H1 (cell line): Measurements from ENCODE around the gene NELFE. TPM values are rescaled to one million over a fixed set of nuclear protein-coding genes. Genes with fewer than 3 reads are reported as not detected.

Experiments used
- ATF2 ChIP-seq: IDR thresholded peaks from 2 replicates; pipeline ENCODE4 v1.6.1; 2012; ENCODE audit warnings: low read length, inconsistent platforms
- ATF3 ChIP-seq: IDR thresholded peaks from 2 replicates; pipeline ENCODE4 v1.6.1; 2011; ENCODE audit warnings: low read depth, mild to moderate bottlenecking, low read length; ENCODE audit not compliant: insufficient read depth
- CBX8 ChIP-seq: fragments of 300-800, 300-1000 bp; sonication (generic); IDR thresholded peaks from 2 replicates; pipeline ENCODE4 v1.7.1; 2016; ENCODE audit warnings: low read depth, low read length, borderline replicate concordance
- CHD2 ChIP-seq: IDR thresholded peaks from 2 replicates; pipeline ENCODE4 v1.6.1; 2012; ENCODE audit warnings: low read length, improper control_type of control experiment
- CREB1 ChIP-seq: IDR thresholded peaks from 2 replicates; pipeline ENCODE4 v1.6.1; 2012; ENCODE audit warnings: inconsistent platforms
- CTCF ChIP-seq, 3 experiments: IDR thresholded peaks; 1 replicate in 2 of 3; 2 replicates in 1 of 3; pipeline versions ENCODE4 v1.5.1 to v1.6.1; 2011; ENCODE audit warnings: low read length in 3 of 3, mild to moderate bottlenecking in 3 of 3, inconsistent platforms in 2 of 3, low read depth in 1 of 3, moderate library complexity in 1 of 3; ENCODE audit not compliant: insufficient read depth in 1 of 3; ENCODE audit errors: control extremely low read depth in 1 of 3
- GTF2F1 ChIP-seq: IDR thresholded peaks from 2 replicates; pipeline ENCODE4 v1.6.1; 2012; ENCODE audit warnings: low read depth, low read length, improper control_type of control experiment, borderline replicate concordance
- HDAC6 ChIP-seq: IDR thresholded peaks from one replicate; pipeline ENCODE4 v1.7.1; 2012; ENCODE audit warnings: low read depth, mild to moderate bottlenecking, inconsistent platforms, low read length, moderate library complexity
- KDM1A ChIP-seq: fragments of 200-600, 300-600 bp; sonication (generic); IDR thresholded peaks from 2 replicates; pipeline ENCODE4 v1.7.1; 2016; ENCODE audit warnings: mild to moderate bottlenecking, low read length, borderline replicate concordance
- NANOG ChIP-seq: IDR thresholded peaks from 2 replicates; pipeline ENCODE4 v1.6.1; 2011; ENCODE audit warnings: low read length, low read depth, mild to moderate bottlenecking, inconsistent platforms; ENCODE audit not compliant: insufficient read depth, poor library complexity, severe bottlenecking
- POLR2AphosphoS5 ChIP-seq: IDR thresholded peaks from 2 replicates; pipeline ENCODE4 v1.6.1; 2011; ENCODE audit warnings: low read depth, low read length
- POU5F1 ChIP-seq: IDR thresholded peaks from 2 replicates; pipeline ENCODE4 v1.6.1; 2011; ENCODE audit warnings: low read depth, mild to moderate bottlenecking, low read length, moderate library complexity
- RXRA ChIP-seq: IDR thresholded peaks from 2 replicates; pipeline ENCODE4 v1.6.1; 2011; ENCODE audit warnings: low read depth, mild to moderate bottlenecking, low read length, moderate library complexity; ENCODE audit not compliant: insufficient read depth
- SIRT6 ChIP-seq: IDR thresholded peaks from one replicate; pipeline ENCODE4 v1.7.1; 2012; ENCODE audit warnings: low read length, inconsistent platforms
- SIX5 ChIP-seq: IDR thresholded peaks from 2 replicates; pipeline ENCODE4 v1.6.1; 2011; ENCODE audit warnings: mild to moderate bottlenecking, low read depth, low read length
- SP4 ChIP-seq: IDR thresholded peaks from 2 replicates; pipeline ENCODE4 v1.6.1; 2012; ENCODE audit warnings: low read length, inconsistent platforms
- SUZ12 ChIP-seq: fragments of 200-600 bp; sonication (generic); IDR thresholded peaks from 2 replicates; pipeline ENCODE4 v1.6.1; 2012; ENCODE audit warnings: mild to moderate bottlenecking, inconsistent platforms, low read length, moderate library complexity, mixed read lengths
- TBP ChIP-seq: IDR thresholded peaks from 2 replicates; pipeline ENCODE4 v1.6.1; 2011; ENCODE audit warnings: low read depth, low read length, improper control_type of control experiment
- TCF12 ChIP-seq: IDR thresholded peaks from 2 replicates; pipeline ENCODE4 v1.6.1; 2011; ENCODE audit warnings: low read depth, mild to moderate bottlenecking, low read length
- YY1 ChIP-seq: IDR thresholded peaks from 2 replicates; pipeline ENCODE4 v1.6.1; 2011; ENCODE audit warnings: low read depth, mild to moderate bottlenecking, low read length
- polyA plus RNA-seq, 7 experiments: library from polyadenylated mRNA; depleted of rRNA in 3 of 7; stranded (reverse) in 5 of 7; unstranded in 2 of 7; fragments of >200 nt in 5 of 7; fragments of 200-250 nt in 2 of 7; gene quantifications; 1 replicate in 5 of 7; 2 replicates in 1 of 7; 4 replicates in 1 of 7; pipeline versions ENCODE4 v1.2.1 to v1.2.3, GENCODE V29; 2011 to 2013; ENCODE audit warnings: missing spikeins in 2 of 7, mixed read lengths in 2 of 7
- total RNA-seq: library from RNA; stranded (reverse); fragmentation: NEBNext Ultra II Directional; extraction: Animal tissue kit (Norgen Biotek cat#: 25700); gene quantifications from 2 replicates; pipeline ENCODE4 v1.2.1, GENCODE V29; 2021

The NELFE gene
- total and polyA plus RNA-seq, 2 of the 8 experiments (the other 6 are each of a cell fraction or from before 2014, with no cell fraction given): 49.2 to 71.5 TPM

GRCh38 chr6:31971993-31972708 is 13.4 kb upstream of the NELFE start, which contains the start of gene DXO (continued):
- TF ChIP-seq CHD2: peak; percentile 25; the same call in 1 of the 2 replicates
- no peak for TF ChIP-seq RXRA
- no peak for TF ChIP-seq SUZ12
- TF ChIP-seq TBP: peak; percentile 57
- no peak for TF ChIP-seq SIRT6
- TF ChIP-seq CBX8: no peak
- TF ChIP-seq ATF3: peak; percentile 90
- TF ChIP-seq TCF12: no peak
- TF ChIP-seq NANOG: no peak
- peak; percentile 41; the same call in 1 of the 2 replicates for TF ChIP-seq GTF2F1
- peak; percentile 15; the same call in 1 of the 2 replicates for TF ChIP-seq YY1
- peak; percentile 61; the same call in 1 of the 2 replicates for TF ChIP-seq ATF2
- no peak for TF ChIP-seq SP4
- no peak for TF ChIP-seq KDM1A
- TF ChIP-seq HDAC6: no peak
- TF ChIP-seq POU5F1: no peak
- no peak for TF ChIP-seq CTCF (IDR thresholded peaks at IDR 0.05; ENCODE audit: control extremely low read depth in 1 of 3, insufficient read depth in 1 of 3, low read depth in 1 of 3, low read length in 3 of 3)
- TF ChIP-seq POLR2AphosphoS5: peak; percentile 68; the same call in 1 of the 2 replicates
- TF ChIP-seq SIX5: no peak
- TF ChIP-seq CREB1: peak; percentile 96
